ENCODE results near the gene ZNF816. TPM values are rescaled to one million over a fixed set of nuclear protein-coding genes. Genes with fewer than 3 reads are reported as not detected.
"Not testable (repeated sequence)": the region's sequence is repeated elsewhere in the genome, so short reads cannot be mapped to it uniquely, and the experiment has no call there.

Gene ZNF816
- total RNA-seq, 2 experiments from 2014 or later, result 11.8 to 14.9 TPM

- CTCF ChIA-PET, result no interaction called here
- H3K4me1 Mint-ChIP-seq, result no peaks in the 10 kb centered on the region
- H3K27ac Mint-ChIP-seq, result no peak overlapping the region
- H3K27me3 Mint-ChIP-seq, result no peaks in the 10 kb centered on the region
- peaks cover 54% of the 10 kb centered on the region for H3K9me3 Mint-ChIP-seq
- H3K4me3 Mint-ChIP-seq, result no peak overlapping the region
- POLR2A ChIA-PET, result no interaction called here
- no peak for DNase-seq
- H3K36me3 Mint-ChIP-seq (ENCODE audit: low read depth), result peaks cover 62% of the 10 kb centered on the region
These were observed 14.5 kb downstream of the ZNF816 start for GRCh38 chr19:52948025-52948770.

- peaks cover 3% of the 10 kb centered on the region for H3K4me1 Mint-ChIP-seq
- H3K9me3 Mint-ChIP-seq, result peaks cover 43% of the 10 kb centered on the region
- CTCF ChIA-PET, result no interaction called here
- H3K36me3 Mint-ChIP-seq (ENCODE audit: low read depth), result peaks cover 49% of the 10 kb centered on the region
- no peak overlapping the region for H3K4me3 Mint-ChIP-seq
- no peak overlapping the region for H3K27ac Mint-ChIP-seq
- DNase-seq, result no peak
- POLR2A ChIA-PET, result interaction anchor here (1.4 kb wide), 1 partner anchor 14 kb away, joined by 3 read pairs; no protein-coding TSS in a partner anchor
- no peaks in the 10 kb centered on the region for H3K27me3 Mint-ChIP-seq
These were observed 16.1 kb downstream of the ZNF816 start for GRCh38 chr19:52946322-52947310.

DNA sequence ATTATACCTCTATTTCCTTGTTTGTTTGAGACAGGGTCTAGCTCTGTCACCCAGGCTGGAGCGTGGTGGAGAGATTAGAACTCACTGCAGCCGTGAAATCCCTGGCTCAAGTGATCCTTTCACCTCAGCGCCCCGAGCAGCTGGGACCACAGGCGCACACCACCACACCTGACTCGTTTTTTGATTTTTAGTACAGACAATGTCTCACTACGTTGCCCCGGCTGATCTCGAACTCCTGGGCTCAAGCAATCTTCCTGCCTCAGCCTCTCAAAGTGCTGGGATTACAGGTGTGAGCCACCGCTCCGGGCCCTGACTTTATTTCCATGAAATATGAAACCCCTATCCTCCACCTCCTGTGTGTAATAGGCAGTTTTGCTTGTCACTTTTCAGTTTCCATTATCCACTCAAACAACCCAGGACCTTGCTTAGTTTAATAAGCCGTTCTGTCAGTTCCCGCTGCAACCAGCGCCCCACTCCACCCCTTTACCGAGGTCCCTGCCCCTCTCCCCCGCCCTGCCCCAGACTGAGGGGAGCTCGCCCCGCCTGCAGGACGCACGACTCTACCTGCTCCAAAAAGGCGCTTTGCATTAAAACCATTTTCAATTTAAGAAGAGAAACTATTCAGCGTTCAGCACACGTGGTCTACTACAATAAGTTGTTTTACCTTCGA is 16.9 kb downstream of the ZNF816 start:
- Mint-ChIP-seq H3K4me1 (peaks cover 9% of the 10 kb centered on the region), H3K27me3 (no peaks in the 10 kb centered on the region), H3K27ac (no peak overlapping the region), H3K4me3 (no peak overlapping the region), H3K9me3 (peaks cover 38% of the 10 kb centered on the region), H3K36me3 (ENCODE audit: low read depth) (peaks cover 45% of the 10 kb centered on the region)
- no peak for DNase-seq
- ChIA-PET POLR2A (no interaction called here), CTCF (interaction anchor here (0.6 kb wide), 1 partner anchor 90 kb away, joined by 3 read pairs; no protein-coding TSS in a partner anchor)

DNA sequence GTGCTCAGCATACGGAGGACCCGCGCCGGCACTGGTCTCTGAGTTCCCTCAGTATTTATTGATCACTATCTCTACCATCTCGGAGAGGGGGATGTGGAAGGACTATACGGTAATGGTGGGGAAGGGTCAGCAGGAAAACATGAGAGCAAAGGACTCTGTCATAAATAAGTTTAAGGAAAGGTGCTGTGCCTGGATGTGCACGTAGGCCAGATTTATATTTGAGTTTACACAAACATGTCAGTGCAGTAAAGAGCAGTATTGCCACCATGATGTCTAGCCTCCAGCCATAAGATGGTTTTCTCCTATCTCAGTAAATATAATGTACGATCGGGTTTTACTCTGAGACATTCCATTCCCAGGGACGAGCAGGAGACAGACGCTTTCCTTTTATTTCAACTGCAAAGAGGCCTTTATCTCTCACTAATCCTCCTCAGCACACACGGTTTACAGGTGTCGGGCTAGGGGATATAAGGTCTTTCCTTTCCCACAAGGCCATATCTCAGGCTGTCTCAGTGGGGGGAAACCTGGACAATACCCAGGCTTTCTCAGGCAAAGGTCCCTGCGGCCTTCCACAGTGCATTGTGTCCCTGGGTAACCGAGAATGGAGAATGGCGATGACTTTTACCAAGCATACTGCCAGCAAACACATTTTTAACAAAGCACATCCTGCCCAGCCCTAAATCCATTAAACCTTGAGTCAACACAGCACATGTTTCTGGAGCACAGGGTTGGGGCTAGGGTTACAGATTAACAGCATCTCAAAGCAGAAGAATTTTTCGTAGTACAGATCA is 17.8 kb downstream of the ZNF816 start:
- DNase-seq, H3K4me1 Mint-ChIP-seq, H3K4me3 Mint-ChIP-seq, H3K27ac Mint-ChIP-seq, CTCF ChIA-PET, H3K27me3 Mint-ChIP-seq, POLR2A ChIA-PET: not testable (repeated sequence)
- Mint-ChIP-seq H3K9me3 (peaks cover 32% of the 10 kb centered on the region), H3K36me3 (ENCODE audit: low read depth) (peaks cover 36% of the 10 kb centered on the region)

DNA sequence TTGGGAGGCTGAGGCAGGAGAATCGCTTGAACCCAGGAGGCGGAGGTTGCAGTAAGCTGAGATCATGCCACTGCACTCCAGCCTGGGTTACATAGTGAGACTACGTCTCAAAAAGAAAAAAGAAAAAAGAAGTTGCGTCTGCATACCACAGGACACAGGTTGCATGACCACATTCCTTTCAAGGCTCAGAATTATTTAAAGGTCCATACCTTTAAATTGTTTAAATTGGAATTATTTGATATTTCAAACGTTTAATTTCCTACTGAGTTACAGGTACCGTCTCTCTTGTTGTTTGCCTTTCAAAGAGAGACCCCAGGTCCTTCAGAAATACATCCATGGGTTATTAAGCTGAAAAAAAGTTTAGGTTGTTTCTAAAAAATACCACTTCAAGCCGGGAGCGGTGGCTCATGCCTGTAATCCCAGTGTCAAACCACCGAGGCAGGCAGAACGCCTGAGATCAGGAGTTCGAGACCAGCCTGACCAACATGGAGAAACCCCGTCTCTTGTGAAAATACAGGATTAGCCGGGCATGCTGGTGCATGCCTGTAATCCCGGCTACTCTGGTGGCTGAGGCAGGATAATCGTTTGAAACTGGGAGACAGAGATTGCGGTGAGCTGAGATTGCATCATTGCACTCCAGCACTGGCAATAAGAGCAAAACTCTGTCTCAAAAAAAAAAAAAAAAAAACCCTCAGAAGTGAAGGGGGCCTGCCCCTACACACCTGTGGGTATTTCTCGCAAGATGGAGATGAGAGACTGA is 18.6 kb downstream of the ZNF816 start:
- Mint-ChIP-seq H3K9me3 (peaks cover 26% of the 10 kb centered on the region), H3K27ac (no peak overlapping the region), H3K36me3 (ENCODE audit: low read depth) (peaks cover 34% of the 10 kb centered on the region), H3K4me1 (peaks cover 11% of the 10 kb centered on the region), H3K27me3 (no peaks in the 10 kb centered on the region), H3K4me3 (peak overlapping the region; percentile 17)
- CTCF ChIA-PET, result no interaction called here
- no peak for DNase-seq
- POLR2A ChIA-PET, result interaction anchor here (0.5 kb wide), 1 partner anchor 503 kb away, joined by 3 read pairs; no protein-coding TSS in a partner anchor

DNA sequence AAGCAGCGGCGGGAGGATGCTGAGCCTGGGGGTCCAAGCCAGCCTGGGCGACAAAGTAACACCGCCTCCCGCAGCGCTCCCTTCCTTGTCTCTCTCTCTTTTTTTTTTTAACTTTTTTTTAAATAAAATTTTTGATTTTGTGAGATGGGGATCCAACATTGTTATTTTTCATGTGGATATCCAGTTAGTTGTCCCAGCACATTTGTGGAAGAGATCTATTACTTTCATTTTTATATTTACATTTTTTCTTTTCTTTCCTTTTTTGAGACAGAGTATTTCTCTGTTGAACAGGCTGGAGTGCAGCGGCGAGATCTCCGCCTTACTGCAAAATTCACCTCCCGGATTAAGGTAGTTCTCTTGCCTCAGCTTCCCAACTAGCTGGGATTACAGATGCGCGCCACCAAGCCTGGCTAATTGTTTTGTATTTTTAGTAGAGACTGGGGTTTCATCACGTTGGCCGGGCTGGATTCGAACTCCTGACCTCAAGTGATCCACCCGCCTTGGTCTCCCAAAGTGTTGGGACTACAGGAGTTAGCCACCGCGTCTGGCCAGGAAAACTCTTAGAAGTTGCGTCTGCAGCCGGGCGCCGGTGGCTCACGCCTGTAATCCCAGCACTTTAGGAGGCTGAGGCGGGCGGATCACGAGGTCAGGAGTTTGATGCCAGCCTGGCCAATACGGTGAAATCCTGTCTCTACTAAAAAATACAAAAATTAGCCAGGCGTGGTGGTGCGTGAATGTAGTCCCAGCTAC is 19.4 kb downstream of the ZNF816 start:
- ChIA-PET POLR2A (interaction anchor here (0.5 to 1.0 kb wide), 3 partner anchors 20 to 502 kb away, joined by 3 to 4 read pairs (median 3); partner anchors contain the start of gene ZNF816), CTCF (no interaction called here)
- H3K27me3 Mint-ChIP-seq, result no peaks in the 10 kb centered on the region
- peaks cover 42% of the 10 kb centered on the region for H3K36me3 Mint-ChIP-seq (ENCODE audit: low read depth)
- H3K4me1 Mint-ChIP-seq, result peaks cover 17% of the 10 kb centered on the region
- H3K4me3 Mint-ChIP-seq, result peak overlapping the region; percentile 84
- DNase-seq, result no peak
- H3K9me3 Mint-ChIP-seq, result peaks cover 32% of the 10 kb centered on the region
- H3K27ac Mint-ChIP-seq, result no peak overlapping the region

- POLR2A ChIA-PET, result interaction anchor here (0.6 to 1.0 kb wide), 2 partner anchors 20 to 260 kb away, joined by 3 to 4 read pairs; partner anchors contain the start of gene ZNF816
- peak; percentile 97 for DNase-seq
- H3K4me3 Mint-ChIP-seq, result peak overlapping the region; percentile 84
- H3K27ac Mint-ChIP-seq, result peak overlapping the region; percentile 80
- H3K27me3 Mint-ChIP-seq, result no peaks in the 10 kb centered on the region
- H3K4me1 Mint-ChIP-seq, result peaks cover 17% of the 10 kb centered on the region
- CTCF ChIA-PET, result no interaction called here
- H3K36me3 Mint-ChIP-seq (ENCODE audit: low read depth), result peaks cover 41% of the 10 kb centered on the region
- peaks cover 31% of the 10 kb centered on the region for H3K9me3 Mint-ChIP-seq
These were observed 20.1 kb downstream of the ZNF816 start for GRCh38 chr19:52942386-52943133.

GRCh38 chr19:52941941-52942385 is 20.7 kb downstream of the ZNF816 start:
- peak overlapping the region; percentile 80 for H3K27ac Mint-ChIP-seq
- H3K4me1 Mint-ChIP-seq, result peaks cover 17% of the 10 kb centered on the region
- peaks cover 32% of the 10 kb centered on the region for H3K9me3 Mint-ChIP-seq
- peak overlapping the region; percentile 84 for H3K4me3 Mint-ChIP-seq
- peaks cover 43% of the 10 kb centered on the region for H3K36me3 Mint-ChIP-seq (ENCODE audit: low read depth)
- peak; percentile 21 for DNase-seq
- H3K27me3 Mint-ChIP-seq, result no peaks in the 10 kb centered on the region
- ChIA-PET CTCF (no interaction called here), POLR2A (no interaction called here)

GRCh38 chr19:52941523-52941922 is 21.2 kb downstream of the ZNF816 start:
- peaks cover 37% of the 10 kb centered on the region for H3K9me3 Mint-ChIP-seq
- H3K4me1 Mint-ChIP-seq, result peaks cover 17% of the 10 kb centered on the region
- POLR2A ChIA-PET, DNase-seq, H3K27me3 Mint-ChIP-seq, CTCF ChIA-PET: not testable (repeated sequence)
- peaks cover 43% of the 10 kb centered on the region for H3K36me3 Mint-ChIP-seq (ENCODE audit: low read depth)
- H3K4me3 Mint-ChIP-seq, result peak overlapping the region; percentile 84
- H3K27ac Mint-ChIP-seq, result peak overlapping the region; percentile 80

- H3K27ac Mint-ChIP-seq, CTCF ChIA-PET, POLR2A ChIA-PET, DNase-seq, H3K27me3 Mint-ChIP-seq: not testable (repeated sequence)
- Mint-ChIP-seq H3K9me3 (peaks cover 39% of the 10 kb centered on the region), H3K4me1 (peaks cover 17% of the 10 kb centered on the region), H3K4me3 (peak overlapping the region; percentile 84), H3K36me3 (ENCODE audit: low read depth) (peaks cover 47% of the 10 kb centered on the region)
These were observed 21.8 kb downstream of the ZNF816 start for GRCh38 chr19:52940905-52941304.

GRCh38 chr19:52938761-52939160 is 23.9 kb downstream of the ZNF816 start:
- no peaks in the 10 kb centered on the region for H3K27me3 Mint-ChIP-seq
- peaks cover 17% of the 10 kb centered on the region for H3K4me1 Mint-ChIP-seq
- ChIA-PET CTCF (no interaction called here), POLR2A (interaction anchor here (0.7 kb wide), 1 partner anchor 128 kb away, joined by 3 read pairs; no protein-coding TSS in a partner anchor)
- H3K9me3 Mint-ChIP-seq, result peaks cover 35% of the 10 kb centered on the region
- H3K4me3 Mint-ChIP-seq, result no peak overlapping the region
- peak overlapping the region; percentile 31 for H3K27ac Mint-ChIP-seq
- peaks cover 53% of the 10 kb centered on the region for H3K36me3 Mint-ChIP-seq (ENCODE audit: low read depth)
- no peak for DNase-seq
